ENCODE measurements around the gene RLF.

RLF gene

GRCh38 chr1:40241362-40241761 lies 80.2 kb downstream of the RLF start:
- DNase-seq, result no peak

GRCh38 chr1:40243351-40243750 lies 82.2 kb downstream of the RLF start:
- DNase-seq, result no peak

GRCh38 chr1:40244138-40244744 lies 83.1 kb downstream of the RLF start:
- DNase-seq, result no peak

GRCh38 chr1:40245686-40246085 lies 84.5 kb downstream of the RLF start:
- no peak for DNase-seq

GRCh38 chr1:40247655-40248054 lies 86.5 kb downstream of the RLF start, which contains the start of gene TMCO2:
TSS of gene TMCO2 (plus strand) at chr1:40247937. CDS start at chr1:40247994, 57 bp downstream.
- DNase-seq, result no peak

DNA sequence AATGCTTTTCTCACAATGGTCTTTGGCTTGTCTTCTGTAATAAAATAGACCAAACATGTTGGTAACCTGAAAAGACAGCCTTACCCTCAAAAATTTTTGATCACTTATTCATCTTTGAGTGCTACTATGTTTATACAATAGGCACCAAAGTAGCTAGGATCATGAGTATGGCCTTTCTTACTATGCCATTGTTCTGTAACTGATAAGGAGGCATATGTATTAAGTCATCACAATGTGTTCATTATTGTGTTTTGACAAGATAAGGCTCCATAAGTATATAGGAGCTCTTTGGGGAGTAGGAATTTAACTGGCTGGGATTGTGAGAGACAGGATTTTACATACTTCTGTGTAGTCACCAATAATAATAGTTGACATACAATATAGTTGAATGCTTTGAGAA lies 87.2 kb downstream of the RLF start:
- no peak for DNase-seq

DNA sequence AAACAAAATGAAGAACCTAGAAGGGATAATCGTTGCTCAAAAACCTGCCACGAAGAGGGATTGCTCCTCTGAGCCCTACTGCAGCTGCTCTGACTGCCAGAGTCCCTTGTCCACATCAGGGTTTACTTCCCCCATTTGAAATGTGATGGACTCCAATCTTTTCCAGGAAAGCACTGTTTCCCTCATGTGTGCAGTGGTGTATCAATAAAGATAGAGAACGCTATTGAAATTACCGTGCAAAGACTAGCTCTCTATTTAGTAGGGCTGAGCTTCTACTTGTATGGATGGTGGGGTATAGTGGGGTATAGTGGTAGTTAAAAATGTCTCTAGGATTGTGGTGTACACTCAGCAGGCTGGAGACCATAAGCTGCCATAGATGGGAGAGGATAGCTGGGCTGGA lies 90.3 kb downstream of the RLF start:
- DNase-seq, result no peak

DNA sequence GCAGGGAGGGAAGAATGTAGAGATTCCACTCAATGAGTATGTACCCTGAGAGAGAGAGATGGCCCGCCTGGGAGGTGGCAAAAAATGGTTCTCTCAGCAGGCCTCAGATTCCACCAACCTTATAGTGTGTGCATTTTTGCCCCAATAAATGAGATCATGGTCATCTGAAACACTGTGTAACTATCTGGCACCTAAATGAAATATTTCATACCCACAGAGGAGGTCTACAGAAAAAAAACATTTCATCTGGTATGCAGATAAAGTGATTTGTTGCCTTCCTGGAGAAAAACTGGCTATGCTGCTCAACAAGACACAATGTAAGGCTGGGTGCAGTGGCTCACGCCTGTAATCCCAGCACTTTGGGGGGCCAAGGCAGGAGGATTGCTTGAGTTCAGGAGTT lies 91.4 kb downstream of the RLF start:
- DNase-seq, result no peak

GRCh38 chr1:40255231-40255630 lies 94.0 kb downstream of the RLF start:
- no peak for DNase-seq

DNA sequence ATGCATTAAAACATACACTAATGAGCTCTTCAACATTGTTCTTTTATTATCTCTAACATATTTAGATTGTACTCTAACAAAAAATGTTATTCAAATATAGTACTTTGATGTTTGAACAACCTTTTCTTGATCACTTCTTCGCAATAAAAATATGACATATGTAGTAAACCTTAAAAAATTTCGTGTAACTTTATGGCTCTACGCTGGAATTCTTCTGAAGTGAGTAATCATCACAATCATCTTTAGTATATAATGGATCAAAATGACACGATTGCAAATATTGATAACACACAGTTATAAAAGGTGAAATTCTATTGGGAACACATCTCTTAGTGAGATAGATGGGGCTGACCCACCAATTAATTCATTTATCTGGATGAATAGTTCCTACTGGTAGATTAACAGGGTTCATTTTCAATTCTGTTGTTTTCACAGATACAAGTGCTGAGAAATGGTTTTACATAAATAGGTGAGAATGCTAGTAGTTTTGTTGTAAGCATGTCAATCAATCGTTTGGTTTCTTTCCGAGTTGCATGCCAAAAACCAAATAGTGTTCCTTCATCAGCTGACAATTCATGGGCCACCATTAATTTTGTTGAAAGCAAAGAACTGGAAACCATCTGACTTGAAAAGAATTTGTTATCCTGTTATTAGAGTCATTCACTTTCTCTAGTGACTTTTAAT lies 95.4 kb downstream of the RLF start:
- no peak for DNase-seq

GRCh38 chr1:40257313-40257687 lies 96.1 kb downstream of the RLF start:
- peak; percentile 65 for DNase-seq

GRCh38 chr1:40257688-40258444 lies 96.7 kb downstream of the RLF start, which contains the start of gene ZMPSTE24:
TSS of gene ZMPSTE24 (plus strand) at chr1:40258236. CDS start at chr1:40258272, 36 bp downstream.
- DNase-seq, result peak; percentile 96

DNA sequence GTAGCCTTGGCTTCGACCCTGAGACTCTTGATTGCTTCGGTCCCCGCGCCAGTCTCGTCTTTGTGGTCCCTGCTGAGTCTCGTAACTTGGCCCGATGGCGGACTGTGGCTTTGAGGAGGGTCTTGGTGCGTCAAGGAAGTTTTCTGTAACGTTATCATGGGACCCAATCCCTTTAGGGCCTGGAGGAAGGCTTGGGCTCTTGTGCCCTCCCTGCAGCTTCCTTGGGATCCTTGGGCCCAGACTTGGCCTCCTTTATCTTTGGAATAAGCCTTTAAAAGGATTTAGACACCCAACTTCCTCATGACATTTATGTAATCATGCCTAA lies 97.2 kb downstream of the RLF start:
- no peak for DNase-seq

- peak; percentile 34 for DNase-seq
Observed at GRCh38 chr1:40264354-40264781, 103.2 kb downstream of the RLF start.

- no peak for DNase-seq
Observed at GRCh38 chr1:40265298-40265697, 104.1 kb downstream of the RLF start.

DNA sequence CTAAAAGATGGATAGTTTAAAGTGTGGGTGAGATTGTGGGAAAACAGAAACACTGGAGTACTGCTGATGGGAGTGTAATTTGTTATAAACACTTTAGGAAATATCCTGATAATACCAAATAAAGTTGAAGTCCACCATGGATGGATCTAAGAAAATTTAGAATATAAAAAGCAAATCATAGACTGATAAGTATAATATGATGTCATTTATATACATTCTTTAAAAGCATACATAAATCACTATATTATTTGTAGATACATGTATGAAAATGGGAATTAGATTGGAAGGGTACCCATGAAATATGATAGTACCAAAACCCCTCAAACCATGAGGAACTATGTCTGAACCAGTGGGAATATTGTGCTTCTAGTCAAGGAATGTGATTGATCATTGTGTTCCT lies 104.7 kb downstream of the RLF start:
- DNase-seq, result no peak

DNA sequence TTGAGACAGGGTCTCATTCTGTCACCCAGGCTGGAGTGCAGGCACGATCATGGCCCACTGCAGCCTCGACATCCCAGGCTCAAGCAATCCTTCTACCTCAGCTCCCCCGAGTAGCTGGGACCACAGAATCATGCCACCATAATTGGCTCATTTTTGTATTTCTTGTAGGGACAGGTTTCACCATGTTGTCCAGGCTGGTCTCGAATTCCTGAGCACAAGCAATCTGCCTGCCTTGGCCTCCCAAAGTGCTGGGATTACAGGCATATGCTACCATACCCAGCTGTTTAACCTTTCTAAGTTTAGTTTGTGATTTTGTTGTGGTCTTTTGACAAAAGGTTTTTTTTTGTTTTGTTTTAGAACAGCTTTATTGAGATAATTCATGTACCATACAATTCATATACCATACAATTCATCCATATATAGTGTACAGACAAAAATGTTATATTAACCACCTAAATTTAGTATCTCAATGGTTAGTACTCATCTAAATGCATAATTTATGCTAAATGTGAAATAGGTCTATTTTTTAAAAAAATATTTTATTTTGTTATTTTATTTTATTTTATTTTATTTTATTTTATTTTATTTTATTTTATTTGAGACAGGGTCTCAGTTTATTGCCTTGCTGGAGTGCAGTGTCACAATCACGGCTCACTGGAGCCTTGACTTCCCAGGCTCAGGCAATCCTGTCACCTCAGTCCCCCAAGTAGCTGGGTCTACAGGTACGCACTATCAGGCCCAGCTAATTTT lies 105.8 kb downstream of the RLF start:
- DNase-seq, result no peak

DNA sequence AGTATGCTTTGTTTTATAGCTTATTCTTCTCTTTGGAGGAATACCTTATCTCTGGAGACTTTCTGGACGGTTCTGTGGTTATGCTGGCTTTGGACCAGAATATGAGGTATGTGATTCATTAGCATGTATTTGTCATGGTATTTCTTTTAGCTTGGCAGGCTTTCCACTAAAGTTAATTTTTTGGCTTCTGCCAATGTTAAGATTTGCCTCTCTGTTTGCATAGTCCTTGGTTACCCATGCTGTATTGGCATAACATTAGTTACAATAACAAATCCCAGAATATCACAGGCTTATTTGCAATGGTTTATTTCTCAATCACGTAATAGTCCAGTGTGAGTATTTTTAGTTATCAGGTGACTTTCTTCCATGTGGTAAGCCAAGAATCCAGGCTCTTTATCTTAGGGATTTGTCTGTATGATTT lies 106.6 kb downstream of the RLF start:
- no peak for DNase-seq

- DNase-seq, result no peak
Observed at GRCh38 chr1:40268211-40268610, 107.0 kb downstream of the RLF start.

DNA sequence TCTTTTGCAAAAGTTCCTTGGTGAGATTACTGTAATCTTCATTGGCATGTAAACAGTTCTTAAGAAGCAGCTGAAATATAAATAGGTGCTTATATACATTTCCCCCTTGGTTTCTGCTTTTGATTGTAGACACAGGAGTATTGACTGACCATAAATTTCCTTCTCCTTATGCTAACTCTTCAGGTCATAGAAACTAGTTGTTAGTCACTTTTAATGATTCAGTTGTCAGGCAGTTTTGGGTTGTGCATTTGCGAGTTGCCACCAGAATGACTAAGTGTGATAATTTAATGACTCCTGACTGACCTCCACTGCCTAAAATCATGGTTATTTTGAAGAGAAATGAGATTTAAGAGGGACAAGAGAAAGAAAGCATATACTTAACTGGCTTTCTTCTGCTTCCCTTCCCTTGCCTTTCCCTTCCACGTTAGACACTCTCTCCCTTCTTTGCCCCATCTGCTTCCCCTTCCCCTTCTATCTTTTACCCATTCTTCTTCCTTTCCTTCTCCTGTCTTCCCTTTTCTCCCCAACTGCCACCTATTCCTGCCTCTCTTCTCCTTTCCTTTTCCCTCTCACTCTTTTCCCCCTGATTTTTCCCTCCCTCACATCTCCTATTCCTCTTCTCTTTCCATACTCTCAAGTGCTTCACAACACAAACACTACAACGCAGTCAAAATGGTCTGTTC lies 109.1 kb downstream of the RLF start:
- no peak for DNase-seq

DNA sequence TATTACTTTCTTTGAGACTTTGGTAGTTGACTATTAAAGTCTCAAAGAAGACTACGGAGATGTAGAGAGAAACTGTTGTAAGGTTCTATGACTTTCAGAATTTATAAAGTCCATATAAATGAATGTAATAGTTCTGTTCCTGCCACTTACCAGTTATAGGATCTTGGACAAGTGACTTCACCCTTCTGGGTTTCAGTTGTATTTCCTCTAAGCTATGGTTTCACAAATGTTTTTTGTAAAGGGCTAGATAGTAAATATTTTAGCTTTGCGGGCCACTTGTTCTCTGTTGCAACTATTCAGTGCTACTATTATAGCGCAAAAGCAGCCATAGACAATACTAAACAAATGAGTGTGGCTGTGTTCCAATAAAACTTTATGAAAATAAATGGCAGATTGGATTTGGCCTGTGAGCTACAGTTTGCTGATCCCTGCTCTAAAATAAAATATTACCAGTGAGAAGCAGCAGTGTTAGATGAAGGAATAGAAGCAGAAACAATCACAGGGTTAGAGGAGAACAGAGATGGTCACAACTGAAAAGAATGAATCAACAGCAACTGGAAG lies 111.5 kb downstream of the RLF start:
- no peak for DNase-seq

- DNase-seq, result no peak
Observed at GRCh38 chr1:40273547-40274166, 112.5 kb downstream of the RLF start.

All from stimulated activated CD8-positive, alpha-beta memory T cell treated with anti-CD3 and anti-CD28 coated beads, Interleukin-4, amount 100 ng/mL, for 48 hours (primary cell).